HepG2 (cell line): Measurements from ENCODE around the gene MFSD12. TPM values are rescaled to one million over a fixed set of nuclear protein-coding genes. Genes with fewer than 3 reads are reported as not detected.

Source experiments
- FOXP1 ChIP-seq, 2 experiments: fragments of 450-650 bp in 1 of 2; IDR thresholded peaks; 2 replicates each; pipeline ENCODE4 v1.6.1; 2017 to 2018; ENCODE audit warnings: antibody characterized with exemption in 1 of 2
- MED8 ChIP-seq: sonication (generic); formaldehyde crosslinking; IDR thresholded peaks from 2 replicates; pipeline ENCODE4 v1.8.1; 2023; ENCODE audit warnings: mild to moderate bottlenecking, missing genetic modification reagents; ENCODE audit not compliant: insufficient replicate concordance
- POLR2A ChIP-seq, 2 experiments: IDR thresholded peaks; 2 replicates each; pipeline ENCODE4 v1.6.1; 2011; ENCODE audit warnings: low read depth in 2 of 2, low read length in 2 of 2, mild to moderate bottlenecking in 1 of 2, moderate library complexity in 1 of 2; ENCODE audit not compliant: insufficient read depth in 1 of 2
- PRPF4 ChIP-seq: fragments of 200-400 bp; formaldehyde crosslinking; IDR thresholded peaks from 2 replicates; pipeline ENCODE4 v1.6.1; 2016; ENCODE audit warnings: low read length, low read depth; ENCODE audit not compliant: poor library complexity, severe bottlenecking
- ZMYM4 ChIP-seq: sonication (generic); formaldehyde crosslinking; IDR thresholded peaks from 2 replicates; pipeline ENCODE4 v1.8.1; 2023; ENCODE audit warnings: mild to moderate bottlenecking, missing genetic modification reagents
- ZNF20 ChIP-seq: sonication (generic); formaldehyde crosslinking; IDR thresholded peaks from 2 replicates; pipeline ENCODE4 v1.4.0; 2020; ENCODE audit warnings: mild to moderate bottlenecking, moderate library complexity, missing genetic modification reagents
- ZNF207 ChIP-seq: fragments of 450-650 bp; IDR thresholded peaks from 2 replicates; pipeline ENCODE4 v1.6.1; 2016; ENCODE audit warnings: antibody characterized with exemption, borderline replicate concordance
- ZNF562 ChIP-seq: sonication (generic); formaldehyde crosslinking; IDR thresholded peaks from 2 replicates; pipeline ENCODE4 v1.8.0; 2022; ENCODE audit warnings: missing genetic modification reagents, borderline replicate concordance
- ZNF780A ChIP-seq: sonication (generic); formaldehyde crosslinking; IDR thresholded peaks from 2 replicates; pipeline ENCODE4 v1.8.0; 2022; ENCODE audit warnings: mild to moderate bottlenecking, missing genetic modification reagents, moderate library complexity
- polyA plus RNA-seq, 8 experiments: library from polyadenylated mRNA; depleted of rRNA in 3 of 8; stranded (reverse) in 7 of 8; unstranded in 1 of 8; fragments of >200 nt; fragmentation: Illumina TruSeq in 4 of 8; extraction: Trizol in 4 of 8; gene quantifications; 2 replicates each; pipeline versions ENCODE4 v1.2.1 to v1.2.3, GENCODE V29; 2011 to 2016; ENCODE audit warnings: low read depth in 4 of 8, missing spikeins in 1 of 8, mixed read lengths in 1 of 8; ENCODE audit not compliant: insufficient read depth in 1 of 8
- total RNA-seq, 5 experiments: library from RNA; depleted of rRNA; stranded (reverse); fragments of >200 nt; fragmentation: Illumina TruSeq; extraction: Trizol; gene quantifications; 2 replicates each; pipeline ENCODE4 v1.2.3, GENCODE V29; 2016; ENCODE audit warnings: low read depth in 1 of 5
- TF ChIP-seq, protein P1 (sequence below): sonication (generic); formaldehyde crosslinking; IDR thresholded peaks from 2 replicates; pipeline ENCODE4 v1.4.0; 2020; ENCODE audit warnings: mild to moderate bottlenecking, missing genetic modification reagents, borderline replicate concordance
- TF ChIP-seq, protein P2 (sequence below), 2 experiments: IDR thresholded peaks; 2 replicates each; pipeline ENCODE4 v1.6.1; 2011 to 2012; ENCODE audit warnings: low read length in 2 of 2, borderline replicate concordance in 1 of 2, low read depth in 1 of 2, mild to moderate bottlenecking in 1 of 2, moderate library complexity in 1 of 2
- TF ChIP-seq, protein P3 (sequence below): fragments of 450-650 bp; IDR thresholded peaks from 2 replicates; pipeline ENCODE4 v1.6.1; 2017
- TF ChIP-seq, protein P4 (sequence below): sonication (generic); formaldehyde crosslinking; conservative IDR thresholded peaks from 2 replicates; pipeline ENCODE4 v1.8.1; 2023; ENCODE audit warnings: missing genetic modification reagents
- TF ChIP-seq, protein P5 (sequence below): sonication (generic); formaldehyde crosslinking; conservative IDR thresholded peaks from 2 replicates; pipeline ENCODE4 v1.4.0; 2020; ENCODE audit warnings: missing genetic modification reagents

The MFSD12 gene
- total and polyA plus RNA-seq, 2 of the 13 experiments (the other 11 are each of a cell fraction or from before 2014, with no cell fraction given): 27.2 to 29.1 TPM

DNA sequence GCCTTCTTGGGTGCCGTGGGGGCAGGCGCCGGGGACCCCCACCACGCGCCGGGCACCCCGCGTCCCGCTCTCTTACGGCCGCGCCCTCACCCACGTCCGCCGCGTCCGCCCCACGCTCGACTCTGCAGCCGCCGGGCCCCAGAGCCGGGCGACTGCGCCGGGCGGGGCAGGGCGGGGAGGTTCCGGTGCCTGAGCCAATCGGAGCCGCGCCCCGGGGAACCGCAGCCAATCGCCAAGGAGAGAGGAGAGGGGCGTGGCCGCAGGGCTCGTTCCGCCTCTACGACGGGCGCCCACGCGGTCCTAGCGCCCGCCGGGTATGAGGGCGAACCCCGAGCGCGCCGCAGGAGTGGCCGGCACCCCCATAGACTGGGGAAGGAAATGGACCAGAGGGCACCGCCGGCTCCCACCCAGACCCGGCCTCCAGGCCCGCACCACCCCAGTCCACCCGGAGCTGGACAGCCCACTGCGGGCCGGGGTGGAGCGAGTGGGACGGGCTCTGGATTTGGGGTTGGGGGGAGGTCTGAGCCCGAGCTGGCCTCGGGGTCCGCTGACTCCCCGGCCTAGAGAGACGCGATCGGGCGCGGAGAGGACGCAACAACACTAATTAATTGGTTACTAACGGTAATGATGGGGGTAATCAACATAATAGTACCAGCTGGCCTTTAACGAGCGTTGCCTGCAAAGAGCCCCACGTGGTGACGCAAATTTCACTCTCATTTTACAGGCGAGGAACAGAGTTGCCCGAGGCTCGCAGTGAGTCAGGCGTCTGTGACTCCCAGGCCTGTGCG lies at the start of gene MFSD12 (continued):
- TF ChIP-seq, protein P1, sequence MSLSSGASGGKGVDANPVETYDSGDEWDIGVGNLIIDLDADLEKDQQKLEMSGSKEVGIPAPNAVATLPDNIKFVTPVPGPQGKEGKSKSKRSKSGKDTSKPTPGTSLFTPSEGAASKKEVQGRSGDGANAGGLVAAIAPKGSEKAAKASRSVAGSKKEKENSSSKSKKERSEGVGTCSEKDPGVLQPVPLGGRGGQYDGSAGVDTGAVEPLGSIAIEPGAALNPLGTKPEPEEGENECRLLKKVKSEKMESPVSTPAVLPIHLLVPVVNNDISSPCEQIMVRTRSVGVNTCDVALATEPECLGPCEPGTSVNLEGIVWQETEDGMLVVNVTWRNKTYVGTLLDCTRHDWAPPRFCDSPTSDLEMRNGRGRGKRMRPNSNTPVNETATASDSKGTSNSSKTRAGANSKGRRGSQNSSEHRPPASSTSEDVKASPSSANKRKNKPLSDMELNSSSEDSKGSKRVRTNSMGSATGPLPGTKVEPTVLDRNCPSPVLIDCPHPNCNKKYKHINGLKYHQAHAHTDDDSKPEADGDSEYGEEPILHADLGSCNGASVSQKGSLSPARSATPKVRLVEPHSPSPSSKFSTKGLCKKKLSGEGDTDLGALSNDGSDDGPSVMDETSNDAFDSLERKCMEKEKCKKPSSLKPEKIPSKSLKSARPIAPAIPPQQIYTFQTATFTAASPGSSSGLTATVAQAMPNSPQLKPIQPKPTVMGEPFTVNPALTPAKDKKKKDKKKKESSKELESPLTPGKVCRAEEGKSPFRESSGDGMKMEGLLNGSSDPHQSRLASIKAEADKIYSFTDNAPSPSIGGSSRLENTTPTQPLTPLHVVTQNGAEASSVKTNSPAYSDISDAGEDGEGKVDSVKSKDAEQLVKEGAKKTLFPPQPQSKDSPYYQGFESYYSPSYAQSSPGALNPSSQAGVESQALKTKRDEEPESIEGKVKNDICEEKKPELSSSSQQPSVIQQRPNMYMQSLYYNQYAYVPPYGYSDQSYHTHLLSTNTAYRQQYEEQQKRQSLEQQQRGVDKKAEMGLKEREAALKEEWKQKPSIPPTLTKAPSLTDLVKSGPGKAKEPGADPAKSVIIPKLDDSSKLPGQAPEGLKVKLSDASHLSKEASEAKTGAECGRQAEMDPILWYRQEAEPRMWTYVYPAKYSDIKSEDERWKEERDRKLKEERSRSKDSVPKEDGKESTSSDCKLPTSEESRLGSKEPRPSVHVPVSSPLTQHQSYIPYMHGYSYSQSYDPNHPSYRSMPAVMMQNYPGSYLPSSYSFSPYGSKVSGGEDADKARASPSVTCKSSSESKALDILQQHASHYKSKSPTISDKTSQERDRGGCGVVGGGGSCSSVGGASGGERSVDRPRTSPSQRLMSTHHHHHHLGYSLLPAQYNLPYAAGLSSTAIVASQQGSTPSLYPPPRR (CRISPR knock-in tag): no peak; the same call in 1 of the 2 replicates
- TF ChIP-seq PRPF4 (no peak), MED8 (no peak), ZMYM4 (CRISPR knock-in tag) (peak; percentile 86), POLR2A (IDR thresholded peaks at IDR 0.05; ENCODE audit: insufficient read depth in 1 of 2, low read depth in 2 of 2, low read length in 2 of 2) (peak; percentile 39 to 77; a peak in 3 of 4 replicates), ZNF780A (no peak), ZNF20 (CRISPR knock-in tag) (no peak), FOXP1 (IDR thresholded peaks at IDR 0.05) (no peak), FOXP1 (CRISPR knock-in tag; IDR thresholded peaks at IDR 0.05) (no peak), ZNF207 (no peak), ZNF562 (CRISPR knock-in tag) (no peak)
- TF ChIP-seq, protein P2, sequence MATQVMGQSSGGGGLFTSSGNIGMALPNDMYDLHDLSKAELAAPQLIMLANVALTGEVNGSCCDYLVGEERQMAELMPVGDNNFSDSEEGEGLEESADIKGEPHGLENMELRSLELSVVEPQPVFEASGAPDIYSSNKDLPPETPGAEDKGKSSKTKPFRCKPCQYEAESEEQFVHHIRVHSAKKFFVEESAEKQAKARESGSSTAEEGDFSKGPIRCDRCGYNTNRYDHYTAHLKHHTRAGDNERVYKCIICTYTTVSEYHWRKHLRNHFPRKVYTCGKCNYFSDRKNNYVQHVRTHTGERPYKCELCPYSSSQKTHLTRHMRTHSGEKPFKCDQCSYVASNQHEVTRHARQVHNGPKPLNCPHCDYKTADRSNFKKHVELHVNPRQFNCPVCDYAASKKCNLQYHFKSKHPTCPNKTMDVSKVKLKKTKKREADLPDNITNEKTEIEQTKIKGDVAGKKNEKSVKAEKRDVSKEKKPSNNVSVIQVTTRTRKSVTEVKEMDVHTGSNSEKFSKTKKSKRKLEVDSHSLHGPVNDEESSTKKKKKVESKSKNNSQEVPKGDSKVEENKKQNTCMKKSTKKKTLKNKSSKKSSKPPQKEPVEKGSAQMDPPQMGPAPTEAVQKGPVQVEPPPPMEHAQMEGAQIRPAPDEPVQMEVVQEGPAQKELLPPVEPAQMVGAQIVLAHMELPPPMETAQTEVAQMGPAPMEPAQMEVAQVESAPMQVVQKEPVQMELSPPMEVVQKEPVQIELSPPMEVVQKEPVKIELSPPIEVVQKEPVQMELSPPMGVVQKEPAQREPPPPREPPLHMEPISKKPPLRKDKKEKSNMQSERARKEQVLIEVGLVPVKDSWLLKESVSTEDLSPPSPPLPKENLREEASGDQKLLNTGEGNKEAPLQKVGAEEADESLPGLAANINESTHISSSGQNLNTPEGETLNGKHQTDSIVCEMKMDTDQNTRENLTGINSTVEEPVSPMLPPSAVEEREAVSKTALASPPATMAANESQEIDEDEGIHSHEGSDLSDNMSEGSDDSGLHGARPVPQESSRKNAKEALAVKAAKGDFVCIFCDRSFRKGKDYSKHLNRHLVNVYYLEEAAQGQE (IDR thresholded peaks at IDR 0.05; ENCODE audit: borderline replicate concordance in 1 of 2, low read depth in 1 of 2, low read length in 2 of 2): no peak
- TF ChIP-seq, protein P3, sequence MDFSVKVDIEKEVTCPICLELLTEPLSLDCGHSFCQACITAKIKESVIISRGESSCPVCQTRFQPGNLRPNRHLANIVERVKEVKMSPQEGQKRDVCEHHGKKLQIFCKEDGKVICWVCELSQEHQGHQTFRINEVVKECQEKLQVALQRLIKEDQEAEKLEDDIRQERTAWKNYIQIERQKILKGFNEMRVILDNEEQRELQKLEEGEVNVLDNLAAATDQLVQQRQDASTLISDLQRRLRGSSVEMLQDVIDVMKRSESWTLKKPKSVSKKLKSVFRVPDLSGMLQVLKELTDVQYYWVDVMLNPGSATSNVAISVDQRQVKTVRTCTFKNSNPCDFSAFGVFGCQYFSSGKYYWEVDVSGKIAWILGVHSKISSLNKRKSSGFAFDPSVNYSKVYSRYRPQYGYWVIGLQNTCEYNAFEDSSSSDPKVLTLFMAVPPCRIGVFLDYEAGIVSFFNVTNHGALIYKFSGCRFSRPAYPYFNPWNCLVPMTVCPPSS: no peak
- TF ChIP-seq, protein P4, sequence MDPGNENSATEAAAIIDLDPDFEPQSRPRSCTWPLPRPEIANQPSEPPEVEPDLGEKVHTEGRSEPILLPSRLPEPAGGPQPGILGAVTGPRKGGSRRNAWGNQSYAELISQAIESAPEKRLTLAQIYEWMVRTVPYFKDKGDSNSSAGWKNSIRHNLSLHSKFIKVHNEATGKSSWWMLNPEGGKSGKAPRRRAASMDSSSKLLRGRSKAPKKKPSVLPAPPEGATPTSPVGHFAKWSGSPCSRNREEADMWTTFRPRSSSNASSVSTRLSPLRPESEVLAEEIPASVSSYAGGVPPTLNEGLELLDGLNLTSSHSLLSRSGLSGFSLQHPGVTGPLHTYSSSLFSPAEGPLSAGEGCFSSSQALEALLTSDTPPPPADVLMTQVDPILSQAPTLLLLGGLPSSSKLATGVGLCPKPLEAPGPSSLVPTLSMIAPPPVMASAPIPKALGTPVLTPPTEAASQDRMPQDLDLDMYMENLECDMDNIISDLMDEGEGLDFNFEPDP (CRISPR knock-in tag): no peak
- TF ChIP-seq, protein P5, sequence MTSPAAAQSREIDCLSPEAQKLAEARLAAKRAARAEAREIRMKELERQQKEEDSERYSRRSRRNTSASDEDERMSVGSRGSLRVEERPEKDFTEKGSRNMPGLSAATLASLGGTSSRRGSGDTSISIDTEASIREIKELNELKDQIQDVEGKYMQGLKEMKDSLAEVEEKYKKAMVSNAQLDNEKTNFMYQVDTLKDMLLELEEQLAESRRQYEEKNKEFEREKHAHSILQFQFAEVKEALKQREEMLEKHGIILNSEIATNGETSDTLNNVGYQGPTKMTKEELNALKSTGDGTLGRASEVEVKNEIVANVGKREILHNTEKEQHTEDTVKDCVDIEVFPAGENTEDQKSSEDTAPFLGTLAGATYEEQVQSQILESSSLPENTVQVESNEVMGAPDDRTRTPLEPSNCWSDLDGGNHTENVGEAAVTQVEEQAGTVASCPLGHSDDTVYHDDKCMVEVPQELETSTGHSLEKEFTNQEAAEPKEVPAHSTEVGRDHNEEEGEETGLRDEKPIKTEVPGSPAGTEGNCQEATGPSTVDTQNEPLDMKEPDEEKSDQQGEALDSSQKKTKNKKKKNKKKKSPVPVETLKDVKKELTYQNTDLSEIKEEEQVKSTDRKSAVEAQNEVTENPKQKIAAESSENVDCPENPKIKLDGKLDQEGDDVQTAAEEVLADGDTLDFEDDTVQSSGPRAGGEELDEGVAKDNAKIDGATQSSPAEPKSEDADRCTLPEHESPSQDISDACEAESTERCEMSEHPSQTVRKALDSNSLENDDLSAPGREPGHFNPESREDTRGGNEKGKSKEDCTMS (CRISPR knock-in tag): no peak
